Femur (tissue), 1 donor: ENCODE results near the gene ACADS.

Experiments
- DNase-seq: peaks from one replicate; pipeline ENCODE4 v3.0.0-alpha.2; 2017

ACADS gene

DNA sequence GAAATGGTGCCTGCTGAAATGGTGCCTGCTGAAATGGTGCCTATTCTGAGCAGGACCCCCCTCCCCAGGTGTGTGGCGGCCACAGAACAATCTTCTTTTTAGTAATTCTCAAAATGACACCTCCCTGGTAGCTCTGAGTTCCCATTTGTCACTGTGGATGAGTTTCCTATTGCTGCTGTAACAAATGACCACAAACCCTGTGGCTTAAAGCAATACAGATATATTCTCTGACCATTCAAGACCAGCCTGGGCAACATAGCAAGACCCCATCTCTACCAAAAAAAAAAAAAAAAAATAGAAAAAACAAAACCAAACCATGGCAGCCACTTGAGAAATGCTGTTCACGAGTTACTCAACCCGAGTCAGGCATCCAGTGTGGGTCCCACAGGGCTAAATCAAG, 7.9 kb downstream of the ACADS start:
- DNase-seq: no peak

- DNase-seq: no peak
These were observed 8.6 kb downstream of the ACADS start for GRCh38 chr12:120734210-120734609.

- DNase-seq: no peak
These were observed 9.6 kb downstream of the ACADS start for GRCh38 chr12:120735181-120735580.

GRCh38 chr12:120736404-120737331, 11.0 kb downstream of the ACADS start:
- no peak for DNase-seq

GRCh38 chr12:120737557-120738251, 12.1 kb downstream of the ACADS start:
- DNase-seq: no peak

- no peak for DNase-seq
These were observed 12.8 kb downstream of the ACADS start for GRCh38 chr12:120738252-120739030.

- DNase-seq: no peak
These were observed 13.6 kb downstream of the ACADS start for GRCh38 chr12:120739031-120739762.

DNA sequence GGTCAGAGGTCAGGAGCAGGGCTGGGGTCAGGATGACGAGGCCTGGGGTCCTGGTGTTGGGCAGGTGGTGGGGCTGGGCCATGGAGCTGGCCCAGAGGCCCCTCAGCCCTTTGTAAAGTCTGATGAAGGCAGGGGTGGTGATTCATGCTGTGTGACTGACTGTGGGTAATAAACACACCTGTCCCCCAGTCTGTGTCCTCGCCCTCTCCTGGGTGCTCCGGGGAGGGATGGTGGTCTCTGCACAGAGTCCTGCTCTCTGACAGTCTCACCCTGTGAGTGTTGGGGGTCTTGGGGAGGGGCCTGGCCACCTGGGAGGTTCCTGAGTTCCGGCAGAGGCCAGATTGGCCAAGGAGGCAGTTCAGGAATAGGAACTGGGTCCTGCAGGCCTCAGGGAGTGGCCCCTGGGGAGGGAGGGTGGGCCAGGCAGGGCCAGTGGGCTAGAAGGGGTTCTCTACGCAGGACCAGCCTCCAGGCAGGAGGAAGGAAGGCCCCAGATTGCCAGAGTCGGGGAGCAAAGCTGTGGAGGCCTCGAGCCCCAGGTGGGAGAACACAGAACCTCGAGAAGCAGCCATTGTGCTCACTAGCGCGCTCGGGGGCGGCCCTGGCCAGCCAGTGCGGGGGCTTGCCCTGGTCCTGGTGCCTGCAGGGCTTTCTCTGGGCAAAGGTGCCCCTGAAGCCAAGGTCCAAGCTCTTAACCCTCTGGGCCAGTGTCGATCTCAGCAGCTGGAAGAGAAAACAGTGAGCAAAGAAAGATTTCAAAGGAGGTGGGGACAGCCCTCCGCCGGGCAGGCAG, 14.4 kb downstream of the ACADS start:
- DNase-seq: no peak

DNA sequence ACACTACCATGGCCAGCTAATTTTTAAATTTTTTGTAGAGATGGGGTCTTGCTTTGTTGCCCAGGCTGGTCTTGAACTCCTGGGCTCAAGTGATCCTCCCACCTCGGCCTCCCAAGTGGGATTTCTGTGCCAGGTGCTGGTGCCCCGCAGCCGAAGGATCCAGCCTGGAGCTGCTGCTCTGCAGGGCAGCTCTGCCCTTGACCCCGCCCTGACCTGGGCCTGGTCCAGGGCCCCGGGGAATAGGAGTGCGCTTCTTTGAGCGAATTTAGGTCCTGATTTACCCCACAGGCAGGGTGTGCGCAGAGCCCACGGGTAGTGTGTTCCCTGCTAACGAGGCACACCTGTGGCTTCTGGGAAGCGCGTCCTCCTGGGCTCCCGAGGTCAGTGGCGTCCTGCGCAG, 15.2 kb downstream of the ACADS start:
- DNase-seq: no peak

GRCh38 chr12:120741476-120742421, 16.1 kb downstream of the ACADS start:
- DNase-seq: peak; percentile 82

- DNase-seq: no peak
These were observed 19.4 kb downstream of the ACADS start for GRCh38 chr12:120744922-120745493.

DNA sequence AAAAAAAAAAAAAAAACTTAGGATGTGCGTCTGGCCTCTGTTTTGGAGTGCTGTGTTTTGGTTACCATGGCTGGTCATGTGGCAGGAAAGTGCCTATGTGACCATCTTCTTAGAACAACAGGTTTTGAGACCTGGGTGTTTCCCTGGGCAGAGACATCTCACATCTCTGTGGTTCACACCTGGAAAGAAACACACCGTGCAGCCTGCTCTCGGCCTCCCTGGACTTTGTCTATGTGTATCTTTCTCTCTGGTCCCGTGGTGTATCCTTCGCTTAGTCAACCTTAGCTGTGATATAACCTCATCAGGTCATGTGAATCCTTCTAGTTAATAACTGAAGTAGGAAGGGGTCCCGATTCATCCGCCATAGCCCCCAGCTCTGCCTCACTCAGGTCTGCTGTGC, 22.6 kb downstream of the ACADS start:
- no peak for DNase-seq

GRCh38 chr12:120749256-120749655, 23.6 kb downstream of the ACADS start:
- no peak for DNase-seq

DNA sequence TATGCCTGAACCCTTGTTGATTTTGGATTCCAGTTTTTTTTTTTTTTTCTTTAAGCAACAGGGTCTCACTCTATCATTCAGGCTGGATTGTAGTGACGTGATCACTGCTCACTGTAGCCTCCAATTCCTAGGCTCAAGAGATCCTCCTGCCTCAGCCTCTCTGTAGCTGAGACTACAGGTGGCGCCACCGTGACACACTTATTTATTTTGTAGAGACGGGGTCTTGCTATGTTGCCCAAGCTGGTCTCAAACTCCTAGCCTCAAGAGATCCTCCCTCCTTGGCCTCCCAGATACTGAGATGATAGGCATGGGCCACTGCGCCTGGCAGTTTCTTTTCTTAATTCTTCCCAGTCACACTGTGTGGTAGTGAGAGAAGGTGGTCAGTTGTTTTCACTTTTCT, 25.2 kb downstream of the ACADS start:
- no peak for DNase-seq

- no peak for DNase-seq
These were observed 25.8 kb downstream of the ACADS start for GRCh38 chr12:120751389-120751788.

- DNase-seq: no peak
These were observed 29.2 kb downstream of the ACADS start for GRCh38 chr12:120754792-120755191.

- DNase-seq: no peak
These were observed 29.6 kb downstream of the ACADS start for GRCh38 chr12:120755269-120755668.

- DNase-seq: no peak
These were observed 31.7 kb downstream of the ACADS start for GRCh38 chr12:120757226-120757742.

GRCh38 chr12:120757949-120758348, 32.3 kb downstream of the ACADS start:
- no peak for DNase-seq
